GM12878 (cell line): ENCODE measurements around the gene M1AP. TPM values are rescaled to one million over a fixed set of nuclear protein-coding genes. Genes with fewer than 3 reads are reported as not detected.

Experiments
- CHD4 ChIP-seq: fragments of 200-600 bp; sonication (generic); IDR thresholded peaks from 2 replicates; pipeline ENCODE4 v1.6.1; 2016; ENCODE audit warnings: mild to moderate bottlenecking
- ESRRA ChIP-seq: IDR thresholded peaks from 2 replicates; pipeline ENCODE4 v1.6.1; 2012; ENCODE audit warnings: mild to moderate bottlenecking, low read length, improper control_type of control experiment
- HDGF ChIP-seq: fragments of 450-650 bp; IDR thresholded peaks from 2 replicates; pipeline ENCODE4 v1.6.1; 2016; ENCODE audit warnings: antibody characterized with exemption
- MTA2 ChIP-seq: fragments of 450-650 bp; IDR thresholded peaks from 2 replicates; pipeline ENCODE4 v1.6.1; 2016; ENCODE audit warnings: low read depth, mild to moderate bottlenecking, moderate library complexity
- MYC ChIP-seq: IDR thresholded peaks from 2 replicates; pipeline ENCODE4 v1.6.1; 2011; ENCODE audit warnings: mild to moderate bottlenecking, low read length, moderate library complexity, inconsistent platforms; ENCODE audit not compliant: insufficient read depth, insufficient replicate concordance, insufficient read length, severe bottlenecking
- SMAD5 ChIP-seq: IDR thresholded peaks from 2 replicates; pipeline ENCODE4 v1.6.1; 2016; ENCODE audit warnings: antibody characterized with exemption, low read depth
- SMARCA5 ChIP-seq: fragments of 450-650 bp; IDR thresholded peaks from 2 replicates; pipeline ENCODE4 v1.6.1; 2017; ENCODE audit warnings: mild to moderate bottlenecking
- SMC3 ChIP-seq: IDR thresholded peaks from 2 replicates; pipeline ENCODE4 v1.6.1; 2011; ENCODE audit warnings: low read length, improper control_type of control experiment, borderline replicate concordance
- SPI1 ChIP-seq: IDR thresholded peaks from 2 replicates; pipeline ENCODE4 v1.6.1; 2011; ENCODE audit warnings: low read depth, mild to moderate bottlenecking, low read length, moderate library complexity, borderline replicate concordance; ENCODE audit not compliant: insufficient read depth
- WRNIP1 ChIP-seq: IDR thresholded peaks from 2 replicates; pipeline ENCODE4 v1.6.1; 2011; ENCODE audit warnings: low read depth, low read length, improper control_type of control experiment, borderline replicate concordance
- ZSCAN29 ChIP-seq: fragments of 450-650 bp; IDR thresholded peaks from 2 replicates; pipeline ENCODE4 v1.6.1; 2017; ENCODE audit warnings: mild to moderate bottlenecking, moderate library complexity
- polyA plus RNA-seq, 11 experiments: library from polyadenylated mRNA; depleted of rRNA in 4 of 11; unstranded in 6 of 11; stranded (reverse) in 5 of 11; fragments of >200 nt; fragmentation: Nextera tagmentation in 4 of 11; fragmentation: Illumina TruSeq in 1 of 11; extraction: Ambion mirVana in 4 of 11; extraction: Trizol in 1 of 11; gene quantifications; 1 replicate in 1 of 11; 2 replicates in 10 of 11; pipeline versions ENCODE4 v1.2.1 to v1.2.3, GENCODE V29; 2011 to 2016; ENCODE audit warnings: inconsistent platforms in 2 of 11, missing spikeins in 2 of 11, low read depth in 1 of 11
- total RNA-seq, 4 experiments: library from RNA; depleted of rRNA in 3 of 4; stranded (reverse); fragments of >200 nt in 3 of 4; fragmentation: Illumina TruSeq in 1 of 4; extraction: Trizol in 1 of 4; gene quantifications; 2 replicates each; pipeline versions ENCODE4 v1.2.1 to v1.2.3, GENCODE V29; 2013 to 2021
- TF ChIP-seq, protein P1 (sequence below): fragments of 450-650 bp; IDR thresholded peaks from 2 replicates; pipeline ENCODE4 v1.6.1; 2018; ENCODE audit warnings: borderline replicate concordance, mild to moderate bottlenecking; ENCODE audit not compliant: partially characterized antibody
- TF ChIP-seq, protein P2 (sequence below): fragments of 450-650 bp; IDR thresholded peaks from 2 replicates; pipeline ENCODE4 v1.6.1; 2014; ENCODE audit warnings: mild to moderate bottlenecking
- TF ChIP-seq, protein P3 (sequence below): IDR thresholded peaks from 2 replicates; pipeline ENCODE4 v1.6.1; 2012; ENCODE audit warnings: low read depth, low read length, improper control_type of control experiment
- TF ChIP-seq, protein P4 (sequence below): IDR thresholded peaks from 2 replicates; pipeline ENCODE4 v1.6.1; 2012; ENCODE audit warnings: low read length, inconsistent platforms
- TF ChIP-seq, protein P5 (sequence below): fragments of 450-650 bp; IDR thresholded peaks from 2 replicates; pipeline ENCODE4 v1.6.1; 2017; ENCODE audit warnings: antibody characterized with exemption, mild to moderate bottlenecking, moderate library complexity
- TF ChIP-seq, protein P6 (sequence below): fragments of 450-650 bp; formaldehyde crosslinking; IDR thresholded peaks from 2 replicates; pipeline ENCODE4 v1.4.0; 2022; ENCODE audit warnings: mild to moderate bottlenecking, moderate library complexity

M1AP gene
- total and polyA plus RNA-seq, 10 of the 15 experiments (the other 5 are each of a cell fraction or from before 2014, with no cell fraction given): 0.04 to 0.32 (median 0.16) TPM; not detected in 4

DNA sequence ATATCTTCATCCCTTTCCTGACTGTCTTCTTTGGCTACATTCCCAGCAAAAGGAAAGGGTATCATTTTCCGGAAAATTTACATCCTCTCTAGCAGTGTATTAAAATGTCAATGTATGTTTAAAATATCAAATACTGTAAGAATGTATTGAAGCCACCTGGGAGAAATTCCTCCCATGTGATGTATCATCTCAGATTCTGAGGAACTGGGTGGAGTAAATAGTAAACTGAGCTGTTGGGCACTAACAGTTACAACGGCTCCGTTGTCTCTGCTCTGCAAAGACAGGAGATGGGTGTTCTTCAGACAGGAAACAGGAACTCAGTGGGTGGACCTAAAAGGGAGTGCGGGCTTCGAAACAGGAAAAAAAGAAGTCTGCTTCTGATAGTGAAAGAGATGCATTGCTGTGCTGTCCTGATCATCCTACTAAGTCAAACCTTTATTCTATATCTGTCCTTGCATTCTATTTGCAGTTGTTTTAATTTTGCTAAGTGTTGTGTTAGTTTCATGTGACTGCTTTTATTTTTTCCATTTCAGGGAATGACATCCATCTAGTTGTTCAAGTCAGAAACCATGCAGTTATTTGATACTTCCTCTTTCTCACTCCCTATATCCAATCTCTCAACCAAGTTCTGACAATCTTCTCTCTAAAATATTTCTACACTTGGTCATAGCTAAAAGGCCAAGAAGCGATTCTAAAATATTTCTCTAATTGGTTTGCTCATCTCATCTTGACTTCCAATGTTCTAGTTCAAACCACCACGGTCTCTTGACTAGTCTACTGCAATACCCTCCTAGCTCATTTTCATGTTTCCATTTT lies 74.2 kb downstream of the M1AP start (continued):
- TF ChIP-seq, protein P1, sequence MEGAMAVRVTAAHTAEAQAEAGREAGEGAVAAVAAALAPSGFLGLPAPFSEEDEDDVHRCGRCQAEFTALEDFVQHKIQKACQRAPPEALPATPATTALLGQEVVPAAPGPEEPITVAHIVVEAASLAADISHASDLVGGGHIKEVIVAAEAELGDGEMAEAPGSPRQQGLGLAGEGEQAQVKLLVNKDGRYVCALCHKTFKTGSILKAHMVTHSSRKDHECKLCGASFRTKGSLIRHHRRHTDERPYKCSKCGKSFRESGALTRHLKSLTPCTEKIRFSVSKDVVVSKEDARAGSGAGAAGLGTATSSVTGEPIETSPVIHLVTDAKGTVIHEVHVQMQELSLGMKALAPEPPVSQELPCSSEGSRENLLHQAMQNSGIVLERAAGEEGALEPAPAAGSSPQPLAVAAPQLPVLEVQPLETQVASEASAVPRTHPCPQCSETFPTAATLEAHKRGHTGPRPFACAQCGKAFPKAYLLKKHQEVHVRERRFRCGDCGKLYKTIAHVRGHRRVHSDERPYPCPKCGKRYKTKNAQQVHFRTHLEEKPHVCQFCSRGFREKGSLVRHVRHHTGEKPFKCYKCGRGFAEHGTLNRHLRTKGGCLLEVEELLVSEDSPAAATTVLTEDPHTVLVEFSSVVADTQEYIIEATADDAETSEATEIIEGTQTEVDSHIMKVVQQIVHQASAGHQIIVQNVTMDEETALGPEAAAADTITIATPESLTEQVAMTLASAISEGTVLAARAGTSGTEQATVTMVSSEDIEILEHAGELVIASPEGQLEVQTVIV: no peak
- TF ChIP-seq ZSCAN29: no peak
- TF ChIP-seq, protein P2, sequence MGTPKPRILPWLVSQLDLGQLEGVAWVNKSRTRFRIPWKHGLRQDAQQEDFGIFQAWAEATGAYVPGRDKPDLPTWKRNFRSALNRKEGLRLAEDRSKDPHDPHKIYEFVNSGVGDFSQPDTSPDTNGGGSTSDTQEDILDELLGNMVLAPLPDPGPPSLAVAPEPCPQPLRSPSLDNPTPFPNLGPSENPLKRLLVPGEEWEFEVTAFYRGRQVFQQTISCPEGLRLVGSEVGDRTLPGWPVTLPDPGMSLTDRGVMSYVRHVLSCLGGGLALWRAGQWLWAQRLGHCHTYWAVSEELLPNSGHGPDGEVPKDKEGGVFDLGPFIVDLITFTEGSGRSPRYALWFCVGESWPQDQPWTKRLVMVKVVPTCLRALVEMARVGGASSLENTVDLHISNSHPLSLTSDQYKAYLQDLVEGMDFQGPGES: no peak
- TF ChIP-seq WRNIP1: no peak
- TF ChIP-seq, protein P3, sequence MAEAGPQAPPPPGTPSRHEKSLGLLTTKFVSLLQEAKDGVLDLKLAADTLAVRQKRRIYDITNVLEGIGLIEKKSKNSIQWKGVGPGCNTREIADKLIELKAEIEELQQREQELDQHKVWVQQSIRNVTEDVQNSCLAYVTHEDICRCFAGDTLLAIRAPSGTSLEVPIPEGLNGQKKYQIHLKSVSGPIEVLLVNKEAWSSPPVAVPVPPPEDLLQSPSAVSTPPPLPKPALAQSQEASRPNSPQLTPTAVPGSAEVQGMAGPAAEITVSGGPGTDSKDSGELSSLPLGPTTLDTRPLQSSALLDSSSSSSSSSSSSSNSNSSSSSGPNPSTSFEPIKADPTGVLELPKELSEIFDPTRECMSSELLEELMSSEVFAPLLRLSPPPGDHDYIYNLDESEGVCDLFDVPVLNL: no peak
- TF ChIP-seq MYC: no peak
- no peak for TF ChIP-seq ESRRA
- TF ChIP-seq SMARCA5: no peak
- no peak for TF ChIP-seq SMC3
- TF ChIP-seq, protein P4, sequence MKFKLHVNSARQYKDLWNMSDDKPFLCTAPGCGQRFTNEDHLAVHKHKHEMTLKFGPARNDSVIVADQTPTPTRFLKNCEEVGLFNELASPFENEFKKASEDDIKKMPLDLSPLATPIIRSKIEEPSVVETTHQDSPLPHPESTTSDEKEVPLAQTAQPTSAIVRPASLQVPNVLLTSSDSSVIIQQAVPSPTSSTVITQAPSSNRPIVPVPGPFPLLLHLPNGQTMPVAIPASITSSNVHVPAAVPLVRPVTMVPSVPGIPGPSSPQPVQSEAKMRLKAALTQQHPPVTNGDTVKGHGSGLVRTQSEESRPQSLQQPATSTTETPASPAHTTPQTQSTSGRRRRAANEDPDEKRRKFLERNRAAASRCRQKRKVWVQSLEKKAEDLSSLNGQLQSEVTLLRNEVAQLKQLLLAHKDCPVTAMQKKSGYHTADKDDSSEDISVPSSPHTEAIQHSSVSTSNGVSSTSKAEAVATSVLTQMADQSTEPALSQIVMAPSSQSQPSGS: peak; percentile 22
- no peak for TF ChIP-seq MTA2
- TF ChIP-seq, protein P5, sequence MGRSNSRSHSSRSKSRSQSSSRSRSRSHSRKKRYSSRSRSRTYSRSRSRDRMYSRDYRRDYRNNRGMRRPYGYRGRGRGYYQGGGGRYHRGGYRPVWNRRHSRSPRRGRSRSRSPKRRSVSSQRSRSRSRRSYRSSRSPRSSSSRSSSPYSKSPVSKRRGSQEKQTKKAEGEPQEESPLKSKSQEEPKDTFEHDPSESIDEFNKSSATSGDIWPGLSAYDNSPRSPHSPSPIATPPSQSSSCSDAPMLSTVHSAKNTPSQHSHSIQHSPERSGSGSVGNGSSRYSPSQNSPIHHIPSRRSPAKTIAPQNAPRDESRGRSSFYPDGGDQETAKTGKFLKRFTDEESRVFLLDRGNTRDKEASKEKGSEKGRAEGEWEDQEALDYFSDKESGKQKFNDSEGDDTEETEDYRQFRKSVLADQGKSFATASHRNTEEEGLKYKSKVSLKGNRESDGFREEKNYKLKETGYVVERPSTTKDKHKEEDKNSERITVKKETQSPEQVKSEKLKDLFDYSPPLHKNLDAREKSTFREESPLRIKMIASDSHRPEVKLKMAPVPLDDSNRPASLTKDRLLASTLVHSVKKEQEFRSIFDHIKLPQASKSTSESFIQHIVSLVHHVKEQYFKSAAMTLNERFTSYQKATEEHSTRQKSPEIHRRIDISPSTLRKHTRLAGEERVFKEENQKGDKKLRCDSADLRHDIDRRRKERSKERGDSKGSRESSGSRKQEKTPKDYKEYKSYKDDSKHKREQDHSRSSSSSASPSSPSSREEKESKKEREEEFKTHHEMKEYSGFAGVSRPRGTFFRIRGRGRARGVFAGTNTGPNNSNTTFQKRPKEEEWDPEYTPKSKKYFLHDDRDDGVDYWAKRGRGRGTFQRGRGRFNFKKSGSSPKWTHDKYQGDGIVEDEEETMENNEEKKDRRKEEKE: no peak
- no peak for TF ChIP-seq SMAD5
- peak; percentile 61; the same call in 1 of the 2 replicates for TF ChIP-seq SPI1
- TF ChIP-seq, protein P6, sequence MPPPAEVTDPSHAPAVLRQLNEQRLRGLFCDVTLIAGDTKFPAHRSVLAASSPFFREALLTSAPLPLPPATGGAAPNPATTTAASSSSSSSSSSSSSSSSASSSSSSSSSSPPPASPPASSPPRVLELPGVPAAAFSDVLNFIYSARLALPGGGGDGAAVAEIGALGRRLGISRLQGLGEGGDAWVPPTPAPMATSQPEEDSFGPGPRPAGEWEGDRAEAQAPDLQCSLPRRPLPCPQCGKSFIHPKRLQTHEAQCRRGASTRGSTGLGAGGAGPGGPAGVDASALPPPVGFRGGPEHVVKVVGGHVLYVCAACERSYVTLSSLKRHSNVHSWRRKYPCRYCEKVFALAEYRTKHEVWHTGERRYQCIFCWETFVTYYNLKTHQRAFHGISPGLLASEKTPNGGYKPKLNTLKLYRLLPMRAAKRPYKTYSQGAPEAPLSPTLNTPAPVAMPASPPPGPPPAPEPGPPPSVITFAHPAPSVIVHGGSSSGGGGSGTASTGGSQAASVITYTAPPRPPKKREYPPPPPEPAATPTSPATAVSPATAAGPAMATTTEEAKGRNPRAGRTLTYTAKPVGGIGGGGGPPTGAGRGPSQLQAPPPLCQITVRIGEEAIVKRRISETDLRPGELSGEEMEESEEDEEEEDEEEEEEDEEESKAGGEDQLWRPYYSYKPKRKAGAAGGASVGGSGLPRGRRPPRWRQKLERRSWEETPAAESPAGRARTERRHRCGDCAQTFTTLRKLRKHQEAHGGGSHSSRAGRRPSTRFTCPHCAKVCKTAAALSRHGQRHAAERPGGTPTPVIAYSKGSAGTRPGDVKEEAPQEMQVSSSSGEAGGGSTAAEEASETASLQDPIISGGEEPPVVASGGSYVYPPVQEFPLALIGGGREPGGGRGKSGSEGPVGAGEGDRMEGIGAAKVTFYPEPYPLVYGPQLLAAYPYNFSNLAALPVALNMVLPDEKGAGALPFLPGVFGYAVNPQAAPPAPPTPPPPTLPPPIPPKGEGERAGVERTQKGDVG (CRISPR knock-in tag): no peak
- no peak for TF ChIP-seq CHD4
- TF ChIP-seq HDGF: no peak
